ENCODE data around the gene NUP50.

- TF ChIP-seq CTCF (conservative IDR thresholded peaks at IDR 0.05 in 1 of 2, IDR thresholded peaks at IDR 0.05 in 1 of 2; ENCODE audit: low read depth in 1 of 2, low read length in 2 of 2): no peak
- TF ChIP-seq EZH2 (IDR thresholded peaks at IDR 0.05; ENCODE audit: low read length, missing control alignments): no peak
These were observed 27.1 kb upstream of the NUP50 start for GRCh38 chr22:45136594-45136993.

Measured in fibroblast of lung (primary cell).